ENCODE data around the gene GFY.

- TF ChIP-seq CTCF (IDR thresholded peaks at IDR 0.05) = peak in 3 of 4 experiments; percentile 15 to 29 (median 26)
- TF ChIP-seq POLR2A (IDR thresholded peaks at IDR 0.05) = peak; percentile 40 to 43
These were observed 26.4 kb downstream of the GFY start, which contains the start of gene PIH1D1 for GRCh38 chr19:49451430-49452181.
